PC-3 (cell line): ENCODE measurements around the gene SRP68.

Experiments
- EZH2 ChIP-seq: fragments of 300-600 bp; sonication (generic); IDR thresholded peaks from one replicate; pipeline ENCODE4 v1.6.1; 2017; ENCODE audit warnings: antibody characterized with exemption, mild to moderate bottlenecking, low read length; ENCODE audit not compliant: unreplicated experiment
- TF ChIP-seq, protein P1 (sequence below): fragments of 300-600 bp; sonication (generic); conservative IDR thresholded peaks from 2 replicates; pipeline ENCODE4 v1.5.1; 2017; ENCODE audit warnings: antibody characterized with exemption, low read depth, mild to moderate bottlenecking, low read length

- TF ChIP-seq, protein P1, sequence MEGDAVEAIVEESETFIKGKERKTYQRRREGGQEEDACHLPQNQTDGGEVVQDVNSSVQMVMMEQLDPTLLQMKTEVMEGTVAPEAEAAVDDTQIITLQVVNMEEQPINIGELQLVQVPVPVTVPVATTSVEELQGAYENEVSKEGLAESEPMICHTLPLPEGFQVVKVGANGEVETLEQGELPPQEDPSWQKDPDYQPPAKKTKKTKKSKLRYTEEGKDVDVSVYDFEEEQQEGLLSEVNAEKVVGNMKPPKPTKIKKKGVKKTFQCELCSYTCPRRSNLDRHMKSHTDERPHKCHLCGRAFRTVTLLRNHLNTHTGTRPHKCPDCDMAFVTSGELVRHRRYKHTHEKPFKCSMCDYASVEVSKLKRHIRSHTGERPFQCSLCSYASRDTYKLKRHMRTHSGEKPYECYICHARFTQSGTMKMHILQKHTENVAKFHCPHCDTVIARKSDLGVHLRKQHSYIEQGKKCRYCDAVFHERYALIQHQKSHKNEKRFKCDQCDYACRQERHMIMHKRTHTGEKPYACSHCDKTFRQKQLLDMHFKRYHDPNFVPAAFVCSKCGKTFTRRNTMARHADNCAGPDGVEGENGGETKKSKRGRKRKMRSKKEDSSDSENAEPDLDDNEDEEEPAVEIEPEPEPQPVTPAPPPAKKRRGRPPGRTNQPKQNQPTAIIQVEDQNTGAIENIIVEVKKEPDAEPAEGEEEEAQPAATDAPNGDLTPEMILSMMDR = no peak
- TF ChIP-seq EZH2 = no peak
Observed at GRCh38 chr17:76097716-76098295, 25.5 kb upstream of the SRP68 start.
